ENCODE data around the gene CHKA.
A peak's percentile ranks its signal among the peaks of the same experiment; 100 is the strongest.

The CHKA gene

DNA sequence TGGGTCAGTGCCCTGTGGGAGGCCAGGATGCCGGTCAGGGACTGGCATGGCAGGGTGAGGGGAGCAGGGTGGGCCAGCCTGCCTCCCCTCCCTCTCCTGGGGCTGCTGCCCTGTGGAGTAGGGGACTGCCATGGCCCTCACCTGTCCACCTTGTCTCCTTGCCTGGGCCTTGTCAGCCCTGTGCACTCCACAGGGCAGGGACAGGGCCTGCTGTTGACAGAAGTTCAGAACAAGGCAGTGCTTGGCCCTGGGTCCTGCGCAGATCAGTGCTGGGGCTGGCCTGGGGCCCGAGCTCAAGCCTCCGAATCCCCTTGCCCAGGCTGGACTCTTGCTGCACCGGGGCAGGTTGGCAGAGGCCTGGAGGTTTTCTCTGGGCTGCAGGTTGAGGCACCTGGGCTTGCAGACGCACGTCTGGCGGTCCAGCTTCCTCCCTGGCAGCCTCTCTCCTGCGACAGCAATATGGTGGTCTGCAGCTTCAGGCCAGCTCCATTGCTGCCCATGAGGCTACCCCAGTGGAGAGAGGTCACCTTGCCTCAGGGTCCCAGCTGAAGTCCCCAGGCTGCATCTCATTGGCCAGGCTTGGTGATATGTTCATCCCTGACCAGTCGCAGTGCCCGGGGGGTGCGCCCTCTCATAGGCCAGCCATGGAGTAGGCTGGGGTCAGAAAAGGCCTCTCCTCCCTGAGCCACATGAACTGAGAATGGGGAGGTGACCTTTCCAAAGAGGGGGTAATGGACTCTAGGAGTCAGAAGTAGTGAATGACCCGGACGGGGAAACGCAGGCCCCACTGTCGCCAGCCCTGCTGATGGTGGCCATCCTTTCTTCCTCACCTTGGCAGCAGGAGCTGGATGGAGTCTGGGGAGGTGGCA lies 21.5 kb upstream of the CHKA start:
- no peak for DNase-seq (ENCODE audit: low read depth)

DNA sequence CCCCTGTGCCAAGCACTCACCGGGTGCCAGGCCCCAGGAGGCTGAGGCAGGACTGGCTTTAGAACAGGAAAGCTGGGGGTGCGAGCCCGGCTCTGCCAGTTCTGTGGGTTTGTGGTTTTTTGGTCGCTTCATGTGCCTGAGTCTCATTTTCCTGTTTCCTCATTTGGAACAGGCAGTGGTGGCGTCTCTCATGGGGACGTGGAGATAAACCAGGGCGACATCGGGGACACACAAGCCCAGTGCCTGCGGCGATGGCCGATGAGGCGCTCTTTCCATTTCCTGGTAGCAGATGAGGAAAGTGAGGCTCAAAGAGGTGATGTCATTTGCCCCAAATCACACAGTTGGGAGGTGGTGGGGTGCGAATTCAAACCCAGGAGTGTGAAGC lies 20.8 kb upstream of the CHKA start:
- no peak for DNase-seq (ENCODE audit: low read depth)

DNA sequence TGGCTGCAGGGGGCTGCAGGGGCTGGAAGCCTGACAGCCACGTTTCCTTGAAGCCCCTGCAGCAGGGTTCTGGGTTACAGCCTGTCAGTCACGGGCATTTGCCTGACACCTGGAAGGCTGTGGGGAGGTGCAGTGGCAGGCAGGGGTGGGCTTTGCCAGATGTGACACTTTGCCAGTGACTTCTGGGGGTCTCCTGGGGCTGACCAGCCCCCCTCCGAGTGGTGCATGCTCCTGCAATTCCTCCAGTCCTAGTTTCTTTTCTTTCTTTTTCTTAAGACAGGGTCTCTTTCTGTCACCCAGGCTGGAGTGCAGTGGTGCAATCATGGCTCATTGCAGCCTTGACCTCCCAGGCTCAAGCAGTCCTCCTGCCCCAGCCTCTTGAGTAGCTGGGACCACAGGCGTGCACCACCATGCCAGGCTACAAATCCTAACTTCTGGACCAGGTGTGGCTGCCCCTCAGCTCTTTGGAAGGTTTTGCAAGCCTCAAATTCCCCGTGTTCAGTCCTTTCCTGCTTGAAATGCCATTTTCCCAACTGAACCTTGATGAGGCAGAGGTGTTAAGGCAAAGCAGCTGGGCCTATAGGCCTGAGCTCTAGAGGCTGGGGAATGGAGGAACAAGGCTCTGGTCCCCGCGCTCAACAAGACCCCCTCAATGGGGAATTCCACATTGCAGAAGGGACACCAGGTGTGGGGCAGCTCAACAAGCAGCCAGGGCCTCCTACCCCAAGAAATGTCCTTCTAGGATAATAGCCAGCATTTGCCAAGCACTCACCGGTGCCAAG lies 20.2 kb upstream of the CHKA start:
- DNase-seq (ENCODE audit: low read depth) = no peak

DNA sequence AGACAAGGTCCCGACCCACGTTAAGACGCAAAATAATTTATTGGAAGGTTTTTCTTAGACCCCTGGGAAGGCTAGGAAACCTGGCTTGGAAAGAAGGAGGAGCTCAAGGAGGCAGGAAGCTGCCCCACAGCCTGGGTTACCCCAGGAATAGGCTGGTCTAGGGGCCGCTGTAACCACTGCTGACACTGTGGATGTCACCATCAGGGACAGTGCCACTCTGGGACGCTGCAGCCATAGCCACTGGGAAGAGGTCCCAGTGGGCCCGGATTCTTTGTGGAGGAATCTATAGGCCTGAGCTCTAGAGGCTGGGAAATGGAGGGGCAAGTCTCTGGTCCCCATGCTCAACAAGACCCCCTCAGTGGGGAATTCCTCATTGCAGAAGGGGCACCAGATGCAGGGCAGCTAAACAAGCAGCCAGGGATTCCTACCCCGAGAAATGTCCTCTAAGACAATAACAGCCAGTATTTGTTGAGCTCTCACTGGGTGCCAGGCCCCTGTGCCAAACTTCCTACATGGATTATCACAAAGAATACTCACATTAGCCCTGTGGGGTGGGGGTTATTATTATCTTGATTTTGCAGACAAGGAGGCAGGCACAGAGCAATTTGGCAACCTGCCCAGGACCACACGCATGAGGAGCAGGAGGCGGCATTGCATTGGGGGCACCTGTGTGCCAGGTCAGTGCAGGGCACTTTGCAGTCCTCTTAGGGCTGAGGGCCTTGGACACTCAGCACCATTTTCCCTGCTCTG lies 19.5 kb upstream of the CHKA start:
- DNase-seq (ENCODE audit: low read depth) = no peak

DNA sequence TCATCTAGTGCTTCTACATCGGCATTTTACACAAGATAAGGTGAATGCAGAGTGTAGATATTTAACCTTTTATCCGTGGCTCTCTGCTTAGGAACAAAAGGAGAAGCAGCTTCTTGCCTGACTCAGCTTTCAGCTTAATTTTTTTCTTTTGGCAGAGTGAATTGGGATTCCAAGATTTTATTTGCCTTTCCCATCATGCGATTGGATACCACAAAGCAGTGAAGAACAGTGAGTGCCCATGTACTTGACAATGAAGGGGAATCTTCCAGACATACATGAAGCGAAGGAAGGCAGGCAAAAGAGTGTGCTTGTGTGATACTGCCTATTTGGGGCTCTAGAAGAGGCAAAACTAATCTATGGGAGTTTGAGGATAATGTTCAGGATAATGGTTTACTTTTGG lies 17.0 kb upstream of the CHKA start:
- no peak for DNase-seq (ENCODE audit: low read depth)

DNA sequence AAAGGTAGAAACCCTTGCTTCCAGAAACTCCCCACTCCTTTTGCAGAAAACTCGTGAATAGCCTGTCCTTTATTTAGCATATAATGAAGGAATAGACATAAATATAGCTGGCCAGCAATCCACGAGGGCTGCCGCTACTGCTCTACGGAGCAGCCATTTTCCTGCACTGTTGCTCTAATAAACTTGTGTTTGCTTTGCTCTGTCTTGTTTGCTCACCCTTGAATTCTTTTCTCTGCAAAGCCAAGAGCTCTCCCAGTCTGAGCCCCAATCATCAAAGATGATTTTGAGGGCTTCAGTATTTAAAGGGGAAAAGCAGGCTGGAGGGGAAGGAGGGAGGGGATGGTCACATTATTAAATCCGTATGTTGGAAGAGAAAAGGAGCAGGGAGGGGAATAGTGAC lies 16.6 kb upstream of the CHKA start:
- no peak for DNase-seq (ENCODE audit: low read depth)

DNA sequence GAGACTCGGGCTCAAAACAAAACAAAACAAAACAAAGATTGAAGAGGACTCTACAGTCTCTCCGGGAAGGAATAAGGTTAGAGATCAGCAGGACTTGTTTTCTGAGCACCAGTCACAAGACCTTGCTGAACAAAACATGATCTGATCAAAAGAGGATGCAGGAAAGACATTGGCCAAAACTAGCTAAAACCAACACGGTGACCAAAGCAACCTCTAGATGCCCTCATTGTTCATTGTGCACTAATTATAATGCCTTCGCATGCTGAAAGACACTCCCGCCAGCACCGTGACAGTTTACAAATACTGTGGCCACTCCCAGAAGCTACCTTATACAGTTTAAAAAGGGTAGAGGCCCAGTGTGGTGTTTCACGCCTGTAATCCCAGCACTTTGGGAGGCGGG lies 15.7 kb upstream of the CHKA start:
- DNase-seq (ENCODE audit: low read depth) = no peak

DNA sequence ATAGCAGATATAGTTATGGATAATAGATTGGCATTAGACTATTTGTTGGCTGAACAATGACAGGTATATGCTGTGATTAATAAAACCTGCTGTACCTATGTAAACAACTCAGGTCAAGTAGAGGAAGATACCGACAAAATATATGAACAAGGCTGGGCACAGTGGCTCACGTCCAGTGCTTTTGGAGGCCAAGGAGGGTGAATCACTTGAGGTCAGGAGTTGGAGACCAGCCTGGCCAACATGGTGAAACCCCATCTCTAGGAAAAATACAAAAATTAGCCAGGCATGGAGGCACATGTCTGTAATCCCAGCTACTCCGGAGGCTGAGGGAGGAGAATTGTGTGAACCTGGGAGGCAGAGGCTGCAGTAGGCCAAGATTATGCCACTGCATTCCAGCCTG lies 14.0 kb upstream of the CHKA start:
- DNase-seq (ENCODE audit: low read depth) = no peak

DNA sequence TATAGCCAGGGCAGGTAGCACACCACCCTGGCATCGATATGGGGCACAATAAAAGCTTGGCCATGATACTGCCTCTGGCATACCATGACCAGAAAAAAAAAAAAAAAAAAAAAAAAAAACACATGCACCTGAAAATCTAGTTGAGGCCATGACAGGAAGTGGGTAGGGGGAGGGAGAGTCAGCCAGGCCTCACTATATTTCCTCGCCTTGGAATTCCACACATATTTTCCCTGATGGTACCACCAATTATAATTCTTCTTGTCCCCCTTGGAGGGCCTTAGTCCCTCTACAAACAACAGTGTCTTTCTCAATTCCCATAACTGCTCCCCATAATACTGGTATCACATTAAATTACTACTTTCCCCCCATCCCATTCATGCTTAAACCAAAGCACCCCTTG lies 12.6 kb upstream of the CHKA start:
- no peak for DNase-seq (ENCODE audit: low read depth)

DNA sequence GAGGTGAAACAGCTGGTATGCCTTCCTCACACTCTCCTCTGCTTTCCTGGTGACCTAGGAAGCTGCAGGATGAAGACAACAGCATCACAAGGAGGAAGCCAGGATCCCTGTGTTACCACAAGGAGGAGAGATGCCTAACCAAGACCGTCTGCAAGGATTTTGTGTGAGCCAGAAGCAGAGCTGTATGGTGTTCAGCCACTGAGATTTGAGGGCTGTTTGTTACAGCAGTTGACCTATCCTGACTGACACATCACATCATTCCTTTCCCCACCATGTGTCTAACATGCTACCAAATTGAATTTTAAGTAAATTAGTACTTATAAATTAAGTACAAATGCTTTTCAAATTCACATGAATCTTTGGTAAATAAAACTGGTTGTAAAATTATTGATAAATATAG lies 8.9 kb upstream of the CHKA start:
- no peak for DNase-seq (ENCODE audit: low read depth)

DNA sequence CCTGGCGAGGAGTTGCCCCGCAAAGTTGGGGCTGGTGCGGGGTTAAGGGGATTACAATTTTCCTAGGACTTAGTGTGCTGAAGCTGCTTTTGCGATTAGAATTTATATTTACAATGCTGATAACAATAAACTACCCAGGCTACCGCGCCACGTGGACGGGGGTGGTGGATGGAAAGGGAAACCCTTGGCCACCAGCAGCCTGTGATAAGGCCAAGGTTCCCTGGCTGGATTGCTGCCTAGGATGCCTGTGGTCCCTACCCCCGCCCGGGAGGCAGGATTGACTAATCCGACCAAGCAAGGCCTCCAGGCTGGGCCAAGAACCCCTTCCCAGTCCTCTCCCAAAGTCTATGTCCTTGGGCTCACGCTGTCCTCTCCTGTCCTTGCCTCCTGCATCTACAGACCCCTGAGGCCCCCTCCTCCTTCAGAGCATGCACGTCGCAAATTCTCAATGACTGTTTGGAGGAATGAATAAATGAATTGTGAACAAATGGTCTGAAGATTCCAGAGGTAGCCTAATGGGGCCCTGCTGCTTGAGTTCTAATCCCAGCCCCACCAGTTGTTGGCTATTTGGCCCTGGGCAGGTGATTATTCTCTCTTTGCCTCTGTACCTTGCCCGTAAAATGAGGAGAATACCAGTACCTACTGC lies 7.6 kb upstream of the CHKA start:
- peak; percentile 27 for DNase-seq (ENCODE audit: low read depth)

DNA sequence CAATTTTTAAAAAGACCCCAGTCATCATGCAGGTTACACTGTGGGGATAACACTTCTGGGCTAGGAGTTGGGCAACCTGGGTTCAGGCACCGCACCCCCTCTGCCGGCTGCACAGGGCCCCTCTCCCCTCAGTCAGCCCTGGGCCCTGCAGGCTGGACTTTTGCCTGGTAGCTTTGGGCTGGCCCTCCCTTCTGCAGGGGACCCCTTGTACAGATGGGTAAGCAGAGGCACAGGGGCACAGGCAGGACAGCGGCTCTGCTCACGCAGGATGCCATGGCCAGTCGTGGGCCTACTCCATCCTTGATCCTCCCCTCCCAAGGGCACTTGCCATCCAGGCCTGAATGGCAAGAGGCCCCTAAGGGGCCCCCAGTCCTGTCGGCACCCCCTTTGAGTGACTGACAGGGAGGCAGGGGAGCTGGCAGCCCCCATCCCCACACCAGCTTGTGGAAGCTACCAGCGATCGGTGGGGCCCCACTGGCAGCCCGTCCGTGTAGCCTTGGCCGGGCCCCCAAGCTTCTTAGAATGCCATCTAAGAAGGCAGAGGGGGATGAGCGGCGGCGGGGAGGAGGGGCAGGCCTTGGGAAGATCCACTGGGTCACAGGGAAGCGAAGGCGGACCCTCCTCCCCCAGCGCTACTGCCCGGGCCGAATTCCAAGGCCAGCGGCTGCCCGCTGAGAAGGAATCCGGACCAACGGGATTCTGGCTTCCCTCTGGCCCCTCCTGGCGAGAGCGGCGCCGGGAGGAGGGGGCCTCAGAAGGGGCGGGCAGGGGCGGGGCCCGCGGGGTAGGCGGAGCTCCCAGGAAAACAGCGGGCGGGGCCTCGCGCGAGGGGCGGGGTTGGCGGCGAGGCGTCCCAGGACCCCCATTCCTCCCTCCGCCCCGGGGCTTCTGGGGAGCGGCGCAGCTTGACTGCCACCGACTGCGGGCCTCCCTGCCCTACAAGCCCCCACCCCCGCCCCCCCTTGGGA lies 6.8 kb upstream of the CHKA start:
- DNase-seq (ENCODE audit: low read depth) = peak; percentile 41

DNA sequence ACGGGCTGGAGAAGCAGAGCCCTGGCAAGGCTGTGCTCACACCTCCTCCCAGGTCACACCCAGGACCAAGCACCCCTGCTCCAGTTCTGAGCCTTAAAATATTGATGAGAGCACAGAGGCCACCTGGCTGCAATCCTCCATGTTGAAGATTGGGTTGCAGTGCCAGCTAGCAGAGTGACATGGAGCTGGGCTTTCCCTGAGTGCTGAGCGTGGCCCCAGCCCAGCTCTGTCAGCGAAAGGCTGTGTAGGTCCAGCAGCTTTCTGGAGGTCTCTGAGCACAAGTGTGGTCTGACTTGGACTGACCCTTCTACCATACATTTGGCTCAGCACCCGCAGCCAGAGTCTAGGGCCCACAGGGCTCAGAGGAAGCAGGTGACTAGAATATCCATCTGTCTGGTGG lies 4.0 kb upstream of the CHKA start:
- no peak for DNase-seq (ENCODE audit: low read depth)

DNA sequence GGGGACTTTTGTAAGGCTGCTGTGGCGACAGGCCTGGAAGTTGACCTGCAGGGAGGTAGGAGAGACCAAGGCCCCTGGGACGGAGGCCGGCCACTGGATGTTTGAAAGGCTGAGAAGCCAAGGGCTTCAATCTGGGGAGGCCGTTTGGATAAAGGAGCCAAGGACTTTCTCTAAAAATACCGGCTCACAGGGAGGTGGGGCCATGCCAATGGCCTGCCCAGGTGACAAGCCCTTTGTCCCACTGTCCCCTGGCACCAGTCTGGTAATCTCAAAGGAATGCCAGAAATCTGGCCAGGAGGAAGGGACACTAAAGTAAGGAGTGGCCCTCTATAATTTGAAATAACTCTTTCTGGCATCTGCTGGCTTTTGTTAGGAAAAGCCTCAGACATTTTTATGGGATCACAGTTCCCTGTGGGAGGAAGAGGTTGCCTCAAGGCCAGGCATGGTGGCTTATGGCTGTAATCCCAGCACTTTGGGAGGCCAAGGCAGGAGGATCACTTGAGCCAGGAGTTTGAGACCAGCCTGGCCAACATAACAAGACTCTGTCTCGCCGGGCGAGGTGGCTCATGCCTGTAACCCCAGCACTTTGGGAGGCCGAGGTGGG lies 1.9 kb upstream of the CHKA start:
- DNase-seq (ENCODE audit: low read depth) = no peak

DNA sequence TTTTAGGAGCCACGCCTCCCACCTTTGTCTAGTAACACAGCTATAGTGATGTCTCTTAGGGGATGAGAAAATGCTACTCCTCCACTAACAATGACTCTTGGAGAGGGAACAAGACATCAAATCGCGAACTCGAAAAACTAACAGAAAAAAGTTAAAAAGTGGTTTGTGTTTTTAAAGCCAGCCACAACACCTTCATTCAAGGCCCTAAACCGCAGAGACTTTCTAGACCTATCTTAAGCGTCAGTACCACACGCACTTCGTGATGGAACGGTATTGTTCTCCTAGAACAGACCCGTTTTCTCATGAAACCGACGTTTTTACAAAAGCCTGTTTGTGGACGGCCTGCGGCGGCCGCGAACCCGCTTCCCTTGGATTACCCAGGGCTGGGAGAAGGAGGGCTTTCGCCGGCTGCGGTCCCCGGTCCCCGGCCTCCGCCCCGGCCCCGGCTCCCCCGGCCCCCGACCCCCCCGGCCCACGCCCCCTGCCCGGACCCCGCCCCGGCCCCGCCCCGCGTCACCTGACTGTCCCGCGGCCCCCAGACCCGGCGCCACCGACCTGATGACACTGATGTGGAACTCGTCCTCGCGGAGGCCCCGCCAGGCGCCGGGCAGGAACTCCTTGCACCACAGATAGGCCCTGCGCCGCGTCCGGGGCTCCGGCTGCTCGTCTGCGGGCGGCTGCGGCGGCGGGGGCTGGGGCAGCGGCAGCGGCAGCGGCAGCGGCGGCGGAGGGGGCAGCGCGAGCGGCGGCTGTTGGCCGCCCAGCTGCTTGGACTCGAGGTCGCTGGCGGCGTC lies 718 bp downstream of the CHKA start:
- DNase-seq (ENCODE audit: low read depth) = no peak

DNA sequence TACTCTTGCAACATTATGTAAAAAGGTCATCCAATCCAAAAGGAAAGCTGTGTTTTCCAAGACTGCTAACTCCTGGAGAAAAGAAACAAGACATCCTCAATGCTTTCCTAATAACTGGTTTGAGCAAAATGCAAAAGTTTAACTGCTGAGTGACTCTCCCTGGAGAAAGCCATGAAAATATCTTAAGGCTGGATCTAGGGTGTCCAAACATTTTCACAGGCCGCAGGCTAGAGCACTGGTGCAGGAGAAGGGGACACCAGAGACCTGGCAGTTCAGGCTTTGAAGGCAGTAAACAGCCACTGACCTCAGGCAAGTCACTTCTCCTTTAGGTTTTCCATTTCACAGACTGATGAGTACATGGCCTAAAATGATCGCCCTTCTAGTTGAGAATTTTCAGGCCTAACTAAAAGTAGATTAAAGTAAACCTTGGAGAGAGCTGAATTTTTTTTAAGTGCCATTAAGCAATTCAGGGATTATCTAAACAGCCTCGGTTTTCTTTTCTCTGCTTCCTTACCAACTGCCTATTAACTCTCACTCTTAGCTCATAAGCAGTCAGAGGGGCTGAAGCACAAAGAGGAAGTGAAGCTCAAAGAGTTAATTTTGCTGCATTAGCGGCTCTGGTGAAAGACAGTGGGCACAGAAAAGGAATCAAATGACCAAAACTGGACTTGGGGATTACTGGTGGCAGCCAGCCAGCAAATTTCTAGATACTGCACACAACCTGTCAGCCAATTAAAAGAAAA lies 2.3 kb downstream of the CHKA start:
- DNase-seq (ENCODE audit: low read depth) = no peak

DNA sequence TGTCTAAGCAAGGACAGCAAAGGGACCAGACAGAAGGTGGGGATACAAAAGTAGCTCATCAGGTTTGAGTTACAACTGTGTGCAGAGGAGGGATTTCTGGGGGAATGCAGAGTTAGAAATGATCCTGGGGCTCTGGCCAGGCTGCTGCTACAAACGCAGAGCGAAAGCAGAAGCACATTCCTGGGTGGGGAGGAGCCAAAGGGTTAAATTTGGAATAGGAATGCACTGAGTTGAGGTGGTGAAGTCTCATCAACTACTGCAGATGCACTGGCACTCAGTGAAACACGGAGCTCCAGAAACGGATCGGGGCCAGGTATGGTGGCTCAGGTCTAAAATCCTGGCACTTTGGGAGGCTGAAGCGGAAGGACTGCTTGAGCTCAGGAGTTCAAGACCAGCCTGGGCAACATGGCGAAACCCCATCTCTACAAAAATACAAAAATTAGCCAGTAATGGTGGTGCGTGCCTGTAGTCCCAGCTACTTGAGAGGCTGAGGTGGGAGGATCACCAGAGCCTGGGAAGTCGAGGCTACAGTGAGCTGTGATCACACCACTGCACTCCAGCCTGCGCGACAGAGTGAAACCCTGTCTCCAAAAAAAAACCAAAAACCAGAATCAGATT lies 3.2 kb downstream of the CHKA start:
- no peak for DNase-seq (ENCODE audit: low read depth)

DNA sequence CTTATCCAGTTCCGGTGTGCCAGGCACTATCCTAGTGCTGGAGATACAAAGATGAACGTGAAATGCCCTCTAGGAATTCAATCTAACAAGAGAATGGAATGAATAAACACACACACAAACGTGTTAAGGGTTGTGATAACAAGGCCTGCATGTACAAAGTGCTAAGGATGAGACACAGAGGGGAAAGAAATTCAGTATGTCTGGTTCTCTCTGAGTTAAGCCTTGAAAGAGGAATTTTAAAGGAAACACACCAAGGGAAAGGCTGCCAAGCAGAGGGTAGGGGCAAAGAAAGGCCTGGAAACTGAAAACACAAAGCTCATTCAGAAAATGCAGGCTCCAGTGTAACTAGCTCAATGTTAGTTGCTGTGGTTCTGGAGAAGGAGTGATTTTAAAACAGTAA lies 4.2 kb downstream of the CHKA start:
- no peak for DNase-seq (ENCODE audit: low read depth)

DNA sequence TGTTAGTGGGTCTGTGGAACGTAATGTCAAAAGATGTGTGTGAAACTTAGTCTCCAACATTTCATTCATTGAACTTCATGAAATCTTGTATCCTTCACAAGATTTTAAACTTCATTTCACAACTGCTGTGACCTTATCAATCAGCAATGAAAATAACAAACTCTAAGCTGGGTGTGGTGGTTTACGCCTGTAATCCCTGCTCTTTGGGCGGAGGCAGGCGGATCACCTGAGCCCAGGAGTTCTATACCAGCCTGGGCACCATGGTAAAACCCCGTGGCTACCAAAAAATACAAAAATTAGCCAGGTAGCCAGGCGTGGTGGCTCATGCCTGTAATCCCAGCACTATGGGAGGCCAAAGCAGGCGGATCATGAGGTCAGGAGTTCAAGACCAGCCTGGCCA lies 5.1 kb downstream of the CHKA start:
- DNase-seq (ENCODE audit: low read depth) = no peak

Data from fibroblast of the conjunctiva (primary cell).